Chondrocyte (in vitro differentiated cells): ENCODE results near the gene MYL5. TPM values are rescaled to one million over a fixed set of nuclear protein-coding genes. Genes with fewer than 3 reads are reported as not detected.
A peak's percentile ranks its signal among the peaks of the same experiment; 100 is the strongest.

ENCODE experiments used
- DNase-seq: peaks from one replicate; pipeline ENCODE4 v3.0.0; 2021; ENCODE audit warnings: mixed read lengths, low spot score
- H3K27ac Mint-ChIP-seq: one replicate; pipeline ENCODE4 v1.8.0; 2021; ENCODE audit warnings: mild to moderate bottlenecking, moderate library complexity, mixed read lengths; ENCODE audit not compliant: unreplicated experiment
- H3K27me3 Mint-ChIP-seq: 2 replicates; pipeline ENCODE4 v1.8.0; 2021; ENCODE audit warnings: low read depth, mixed read lengths
- H3K36me3 Mint-ChIP-seq: 2 replicates; pipeline ENCODE4 v1.8.0; 2021; ENCODE audit warnings: low read depth, mixed read lengths
- H3K4me1 Mint-ChIP-seq: 2 replicates; pipeline ENCODE4 v1.8.0; 2021; ENCODE audit warnings: low read depth, mild to moderate bottlenecking, mixed read lengths
- H3K4me3 Mint-ChIP-seq: one replicate; pipeline ENCODE4 v1.8.0; 2021; ENCODE audit warnings: mild to moderate bottlenecking, moderate library complexity, mixed read lengths; ENCODE audit not compliant: unreplicated experiment
- H3K9me3 Mint-ChIP-seq: 2 replicates; pipeline ENCODE4 v1.8.0; 2021; ENCODE audit warnings: low read depth, mixed read lengths
- total RNA-seq: library from RNA; stranded (reverse); gene quantifications from 3 replicates; pipeline ENCODE4 v1.2.1, GENCODE V29; 2021
- TF ChIP-seq, protein P1 (sequence below): fragments of 200-600 bp; sonication (generic); IDR thresholded peaks from 2 replicates; pipeline ENCODE4 v1.5.0; 2021; ENCODE audit warnings: antibody characterized with exemption, mild to moderate bottlenecking, moderate library complexity

Gene MYL5
- total RNA-seq, 1 donor from 2014 or later = 22.8 TPM

DNA sequence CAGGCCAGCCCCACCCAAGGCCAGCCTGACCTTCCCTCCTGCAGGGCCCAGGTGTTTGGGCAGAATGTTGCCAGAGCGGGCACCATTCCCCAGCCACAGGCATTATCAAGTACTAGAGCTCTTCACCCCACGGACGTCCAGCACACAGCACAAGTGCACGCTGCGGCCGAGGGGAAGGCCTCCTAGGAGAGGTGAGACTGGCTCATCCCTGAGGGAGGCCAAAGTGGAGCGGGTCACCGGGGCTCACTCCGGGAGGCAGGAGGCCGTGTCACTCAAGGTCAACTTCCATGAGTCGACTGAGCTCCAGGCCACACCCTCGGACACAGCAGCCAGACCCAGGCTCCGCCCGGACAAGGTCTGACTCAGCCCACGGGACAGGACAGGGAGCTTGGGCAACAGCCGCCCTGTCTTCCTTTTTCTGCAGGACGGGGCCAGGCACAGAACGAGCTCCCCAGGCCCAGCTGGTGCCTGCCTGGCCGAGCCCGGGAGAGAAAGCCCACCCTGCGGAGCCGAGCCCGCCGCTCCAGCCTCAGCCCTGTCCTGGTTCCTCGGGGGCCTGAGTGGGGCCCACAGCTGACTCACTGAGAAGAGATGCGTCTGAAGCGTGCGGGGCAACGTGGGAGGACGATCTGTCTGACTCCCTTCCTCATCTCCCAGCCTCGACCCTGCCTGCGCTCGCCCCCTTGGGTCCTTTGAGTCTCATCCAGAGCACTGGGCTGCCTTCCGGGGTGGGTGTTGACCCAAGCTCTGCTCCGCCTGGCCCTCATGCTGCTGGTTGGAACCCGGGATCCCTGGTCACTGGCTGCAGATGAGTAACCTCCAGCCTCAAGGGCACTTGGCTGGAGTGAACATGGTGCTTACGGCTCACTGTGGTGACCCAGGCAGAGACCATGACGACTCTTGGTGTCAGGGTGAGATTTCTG lies 13.0 kb downstream of the MYL5 start:
- Mint-ChIP-seq H3K27ac (peak overlapping the region; percentile 82), H3K9me3 (no peaks in the 10 kb centered on the region), H3K36me3 (no peaks in the 10 kb centered on the region), H3K4me3 (no peak overlapping the region), H3K4me1 (peaks cover 17% of the 10 kb centered on the region), H3K27me3 (no peaks in the 10 kb centered on the region)
- DNase-seq = peak; percentile 94
- TF ChIP-seq, protein P1, sequence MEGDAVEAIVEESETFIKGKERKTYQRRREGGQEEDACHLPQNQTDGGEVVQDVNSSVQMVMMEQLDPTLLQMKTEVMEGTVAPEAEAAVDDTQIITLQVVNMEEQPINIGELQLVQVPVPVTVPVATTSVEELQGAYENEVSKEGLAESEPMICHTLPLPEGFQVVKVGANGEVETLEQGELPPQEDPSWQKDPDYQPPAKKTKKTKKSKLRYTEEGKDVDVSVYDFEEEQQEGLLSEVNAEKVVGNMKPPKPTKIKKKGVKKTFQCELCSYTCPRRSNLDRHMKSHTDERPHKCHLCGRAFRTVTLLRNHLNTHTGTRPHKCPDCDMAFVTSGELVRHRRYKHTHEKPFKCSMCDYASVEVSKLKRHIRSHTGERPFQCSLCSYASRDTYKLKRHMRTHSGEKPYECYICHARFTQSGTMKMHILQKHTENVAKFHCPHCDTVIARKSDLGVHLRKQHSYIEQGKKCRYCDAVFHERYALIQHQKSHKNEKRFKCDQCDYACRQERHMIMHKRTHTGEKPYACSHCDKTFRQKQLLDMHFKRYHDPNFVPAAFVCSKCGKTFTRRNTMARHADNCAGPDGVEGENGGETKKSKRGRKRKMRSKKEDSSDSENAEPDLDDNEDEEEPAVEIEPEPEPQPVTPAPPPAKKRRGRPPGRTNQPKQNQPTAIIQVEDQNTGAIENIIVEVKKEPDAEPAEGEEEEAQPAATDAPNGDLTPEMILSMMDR = no peak

DNA sequence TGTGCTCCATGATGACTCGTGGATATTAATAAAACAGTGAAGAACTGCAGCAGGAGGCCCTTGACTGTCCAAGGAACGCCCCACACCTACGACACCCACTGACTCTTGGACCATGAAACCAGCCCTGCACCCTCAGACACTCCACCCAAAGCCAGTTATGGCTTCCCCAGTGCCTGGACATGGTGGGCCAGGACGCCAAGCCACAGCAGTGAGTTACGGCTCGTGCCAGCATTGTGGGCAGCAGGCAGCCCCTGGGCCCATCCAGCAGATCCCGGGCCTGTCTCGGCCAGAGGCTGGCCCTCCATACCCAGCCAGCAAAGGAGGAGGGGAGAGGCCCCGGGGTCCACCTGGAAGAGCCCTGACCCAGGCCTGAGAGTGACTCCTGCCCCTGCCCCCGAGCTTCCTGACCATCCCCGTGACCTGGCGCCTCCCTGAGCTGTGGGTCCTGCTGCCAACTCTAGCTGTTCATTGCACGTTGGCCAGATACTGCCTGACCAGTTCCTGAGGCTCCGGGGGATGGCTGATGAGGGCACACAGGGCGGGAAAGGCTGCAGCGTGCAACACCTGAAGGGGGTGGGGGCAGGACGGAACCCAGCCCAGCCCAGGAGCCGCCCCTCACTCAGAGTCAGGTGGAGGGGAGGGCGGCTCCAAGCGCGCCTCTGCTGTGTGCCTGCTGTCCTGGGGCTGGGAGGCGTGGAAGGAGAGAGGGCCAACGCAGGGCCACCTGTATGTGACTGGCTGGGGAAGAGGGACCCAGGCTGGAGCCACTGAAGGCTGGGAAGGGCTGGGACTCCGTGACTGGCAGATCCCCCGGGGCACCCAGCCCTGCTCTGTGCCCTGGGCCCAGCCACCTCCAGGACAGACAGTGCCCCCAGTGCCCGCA lies 13.9 kb downstream of the MYL5 start:
- H3K9me3 Mint-ChIP-seq = no peaks in the 10 kb centered on the region
- H3K27me3 Mint-ChIP-seq = no peaks in the 10 kb centered on the region
- TF ChIP-seq, protein P1 = no peak
- H3K4me3 Mint-ChIP-seq = no peak overlapping the region
- no peaks in the 10 kb centered on the region for H3K36me3 Mint-ChIP-seq
- peaks cover 17% of the 10 kb centered on the region for H3K4me1 Mint-ChIP-seq
- peak overlapping the region; percentile 82 for H3K27ac Mint-ChIP-seq
- no peak for DNase-seq

DNA sequence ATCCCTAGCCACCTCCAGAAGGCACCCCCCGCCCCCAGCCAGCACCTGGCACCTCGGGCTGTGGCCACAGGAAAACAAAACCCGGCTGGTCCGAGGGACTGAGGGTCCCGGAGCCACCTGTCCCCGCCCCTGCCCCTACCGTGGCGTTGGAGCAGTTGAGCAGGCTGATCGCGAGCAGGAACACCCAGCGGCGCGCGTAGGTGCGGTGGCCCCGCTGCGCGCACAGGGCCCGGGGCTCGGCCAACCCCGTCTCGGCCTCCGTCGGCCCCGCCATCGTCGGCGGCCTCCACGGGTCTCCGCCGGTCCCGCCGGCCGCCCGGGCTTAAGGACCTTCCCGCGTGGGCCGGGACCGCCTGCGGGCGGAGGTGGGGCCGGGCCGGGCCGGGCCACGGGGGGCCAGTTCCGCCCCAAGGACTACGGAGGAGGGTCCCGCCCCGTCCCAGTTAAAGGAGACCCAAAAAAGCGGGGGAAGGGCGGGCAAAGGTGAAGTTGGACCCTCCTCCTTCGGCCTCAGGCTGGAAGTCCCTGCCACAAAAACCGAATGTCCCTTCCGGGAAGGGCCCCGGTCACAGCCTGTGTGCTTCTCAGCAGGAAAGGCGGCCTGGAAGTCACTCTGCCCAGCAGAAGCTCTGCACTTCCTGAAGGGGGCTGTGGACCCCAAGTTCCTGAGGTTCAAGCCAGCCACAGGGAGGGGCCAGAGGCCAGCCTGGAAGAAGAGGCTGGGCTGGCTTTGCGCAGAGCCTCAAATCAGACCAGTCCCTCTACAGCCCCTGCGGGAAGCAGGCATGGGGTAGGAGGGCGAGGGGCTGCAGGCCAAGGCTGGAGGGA lies 14.7 kb downstream of the MYL5 start, which contains the start of gene SLC49A3:
SLC49A3 (minus strand) TSS at position 298 of the 828 bp plus-strand sequence; CDS start at position 274, 24 bp downstream.
- Mint-ChIP-seq H3K27ac (no peak within 1 kb of the TSS), H3K27me3 (no peaks in the 10 kb centered on the region), H3K4me3 (no peak within 1 kb of the TSS), H3K4me1 (peaks cover 11% of the 10 kb centered on the region), H3K36me3 (no peaks in the 10 kb centered on the region), H3K9me3 (no peaks in the 10 kb centered on the region)
- TF ChIP-seq, protein P1 = no peak
- no peak for DNase-seq

DNA sequence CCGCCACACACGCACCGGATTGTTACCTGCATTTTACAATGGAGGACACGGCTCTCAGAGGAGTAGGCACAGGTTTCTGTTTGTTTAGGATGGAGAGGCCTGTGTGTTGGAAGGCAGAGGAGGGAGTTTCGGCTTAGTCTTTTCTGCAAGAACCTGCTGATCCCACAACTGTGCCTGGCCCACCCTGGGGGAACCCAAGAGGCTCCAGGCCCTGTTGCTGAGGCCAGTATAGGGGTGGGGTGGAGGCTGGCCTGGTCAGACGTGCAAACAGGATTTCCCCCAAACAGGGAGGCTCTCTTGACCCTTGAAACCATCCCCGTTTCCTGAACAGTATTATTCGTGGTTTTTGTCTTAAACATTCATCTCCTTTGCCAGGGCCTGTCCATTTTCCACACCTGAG lies 15.4 kb downstream of the MYL5 start:
- H3K4me3 Mint-ChIP-seq = no peak overlapping the region

More for the DNA sequence above, 15.4 kb downstream of the MYL5 start:
- Mint-ChIP-seq H3K27ac (no peak overlapping the region), H3K9me3 (no peaks in the 10 kb centered on the region), H3K4me1 (peaks cover 11% of the 10 kb centered on the region), H3K27me3 (peaks cover 5% of the 10 kb centered on the region), H3K36me3 (no peaks in the 10 kb centered on the region)
- no peak for DNase-seq
- TF ChIP-seq, protein P1 = no peak
